Keratinocyte (primary cell): Measurements from ENCODE around the gene VAV2.

Experiments
- CTCF ChIP-seq, 3 experiments: IDR thresholded peaks in 1 of 3; conservative IDR thresholded peaks in 1 of 3; optimal IDR thresholded peaks in 1 of 3; 2 replicates in 2 of 3; 3 replicates in 1 of 3; pipeline versions ENCODE3 to v1.5.1; 2011; ENCODE audit warnings: low read length in 3 of 3, mild to moderate bottlenecking in 3 of 3, moderate library complexity in 2 of 3, control low read depth in 1 of 3, inconsistent platforms in 1 of 3; ENCODE audit not compliant: insufficient read depth in 2 of 3; ENCODE audit errors: extremely low read depth in 1 of 3
- EZH2 ChIP-seq: IDR thresholded peaks from one replicate; pipeline ENCODE4 v1.6.1; 2012; ENCODE audit warnings: inconsistent platforms, mild to moderate bottlenecking, low read length, moderate library complexity

- TF ChIP-seq CTCF (optimal IDR thresholded peaks at IDR 0.05 in 1 of 3, IDR thresholded peaks at IDR 0.05 in 1 of 3, conservative IDR thresholded peaks at IDR 0.05 in 1 of 3; ENCODE audit: extremely low read depth in 1 of 3, insufficient read depth in 2 of 3, low read length in 3 of 3) (peak; percentile 98 to 99 (median 98)), EZH2 (no peak)
Measured at GRCh38 chr9:133742849-133743444, 249.2 kb downstream of the VAV2 start.
